OCI-LY3 (cell line): ENCODE data around the gene RAB2B.
A peak's percentile ranks its signal among the peaks of the same experiment; 100 is the strongest.

ENCODE experiments used
- H2AFZ ChIP-seq: fragments of 200-600, 300-600 bp; shearing (Covaris generic); 2 replicates; pipeline ENCODE4 v1.6.0; 2014; ENCODE audit warnings: antibody characterized with exemption, low read depth, low read length
- H3K27ac ChIP-seq: fragments of 200-600, 300-600 bp; sonication (generic); 2 replicates; pipeline ENCODE4 v1.5.1; 2014; ENCODE audit warnings: mild to moderate bottlenecking, low read length, moderate library complexity, mixed read lengths
- H3K27me3 ChIP-seq: fragments of 200-600, 300-600 bp; sonication (generic); 2 replicates; pipeline ENCODE4 v1.6.1; 2014; ENCODE audit warnings: low read depth, low read length, mixed read lengths
- H3K36me3 ChIP-seq: fragments of 200-600, 300-600 bp; sonication (generic); replicated peaks from 2 replicates; pipeline ENCODE3; 2014; ENCODE audit warnings: low read depth, low read length, mixed read lengths
- H3K4me1 ChIP-seq: fragments of 300-600, 200-600 bp; sonication (generic); 2 replicates; pipeline ENCODE4 v1.6.1; 2014; ENCODE audit warnings: low read length, mixed read lengths
- H3K4me2 ChIP-seq: fragments of 200-600, 300-600 bp; sonication (generic); 2 replicates; pipeline ENCODE4 v1.6.1; 2014; ENCODE audit warnings: low read length, mixed read lengths
- H3K4me3 ChIP-seq: fragments of 300-600, 200-600 bp; sonication (generic); 2 replicates; pipeline ENCODE4 v1.5.1; 2014; ENCODE audit warnings: antibody characterized with exemption, mild to moderate bottlenecking, low read length, moderate library complexity
- H3K79me2 ChIP-seq: fragments of 300-600, 200-600 bp; shearing (Covaris generic); 2 replicates; pipeline ENCODE4 v1.6.1; 2014; ENCODE audit warnings: mild to moderate bottlenecking, low read length, mixed read lengths
- H3K9ac ChIP-seq: fragments of 300-600, 200-600 bp; shearing (Covaris generic); 2 replicates; pipeline ENCODE4 v1.6.0; 2014; ENCODE audit warnings: mild to moderate bottlenecking, low read length, moderate library complexity
- H3K9me3 ChIP-seq: fragments of 200-600, 300-600 bp; shearing (Covaris generic); 2 replicates; pipeline ENCODE4 v1.6.1; 2014; ENCODE audit warnings: low read length, mixed read lengths; ENCODE audit not compliant: insufficient read depth
- H4K20me1 ChIP-seq: fragments of 200-600, 300-600 bp; sonication (generic); 2 replicates; pipeline ENCODE4 v1.6.1; 2016; ENCODE audit warnings: low read length, mixed read lengths; ENCODE audit not compliant: insufficient read depth
- CTCF ChIP-seq: fragments of 200-600, 300-600 bp; sonication (generic); IDR thresholded peaks from 2 replicates; pipeline ENCODE4 v1.5.1; 2014; ENCODE audit warnings: antibody characterized with exemption, low read length, low read depth
- EZH2phosphoT487 ChIP-seq: fragments of 200-600 bp; shearing (Covaris generic); IDR thresholded peaks from 2 replicates; pipeline ENCODE4 v1.6.1; 2018; ENCODE audit warnings: antibody characterized with exemption, mixed run types, low read depth

The RAB2B gene

GRCh38 chr14:21476925-21477681 is at the start of gene RAB2B, which contains the start of gene TOX4:
Gene RAB2B (minus strand): TSS chr14:21476959. CDS start chr14:21476872, 87 bp downstream.
Gene TOX4 (plus strand): TSS chr14:21477195. CDS start chr14:21477279, 84 bp downstream.
- H3K79me2 ChIP-seq, result peaks cover 27% of the 10 kb centered on the region
- H3K4me1 ChIP-seq, result peaks cover 12% of the 10 kb centered on the region
- H3K27me3 ChIP-seq, result no peaks in the 10 kb centered on the region
- H2AFZ ChIP-seq, result peak within 1 kb of the TSS; percentile 76
- H3K4me2 ChIP-seq, result peak within 1 kb of the TSS; percentile 79
- peak within 1 kb of the TSS; percentile 92 for H3K4me3 ChIP-seq
- H3K36me3 ChIP-seq, result no peaks in the 10 kb centered on the region
- TF ChIP-seq CTCF (peak; percentile 87), EZH2phosphoT487 (no peak)
- no peaks in the 10 kb centered on the region for H4K20me1 ChIP-seq
- H3K9ac ChIP-seq, result peak within 1 kb of the TSS; percentile 73
- H3K27ac ChIP-seq, result peak within 1 kb of the TSS; percentile 57
- no peaks in the 10 kb centered on the region for H3K9me3 ChIP-seq

GRCh38 chr14:21525962-21526671 is 49.4 kb upstream of the RAB2B start, which contains the start of gene SALL2:
Gene SALL2 (minus strand): TSS chr14:21526346. CDS start chr14:21526127, 219 bp downstream.
- no peaks in the 10 kb centered on the region for H4K20me1 ChIP-seq
- TF ChIP-seq EZH2phosphoT487, result no peak
- TF ChIP-seq CTCF, result no peak
- H3K27ac ChIP-seq, result no peak within 1 kb of the TSS
- H3K27me3 ChIP-seq, result no peaks in the 10 kb centered on the region
- peaks cover 12% of the 10 kb centered on the region for H3K4me1 ChIP-seq
- peak within 1 kb of the TSS; percentile 94 for H3K4me2 ChIP-seq
- no peaks in the 10 kb centered on the region for H3K79me2 ChIP-seq
- H3K4me3 ChIP-seq, result peak within 1 kb of the TSS; percentile 98
- no peaks in the 10 kb centered on the region for H3K9me3 ChIP-seq
- H2AFZ ChIP-seq, result peak within 1 kb of the TSS; percentile 95
- H3K36me3 ChIP-seq, result no peaks in the 10 kb centered on the region
- H3K9ac ChIP-seq, result peak within 1 kb of the TSS; percentile 82

GRCh38 chr14:21525571-21525961 is 48.8 kb upstream of the RAB2B start:
- Histone ChIP-seq H3K4me2 (peak overlapping the region; percentile 94), H3K79me2 (no peaks in the 10 kb centered on the region), H3K27me3 (peaks cover 4% of the 10 kb centered on the region; the same call in 1 of the 2 replicates), H3K9ac (peak overlapping the region; percentile 82), H3K4me1 (peaks cover 12% of the 10 kb centered on the region), H3K27ac (no peak overlapping the region), H3K36me3 (no peaks in the 10 kb centered on the region), H3K4me3 (peak overlapping the region; percentile 98), H3K9me3 (no peaks in the 10 kb centered on the region), H4K20me1 (no peaks in the 10 kb centered on the region), H2AFZ (peak overlapping the region; percentile 95)
- TF ChIP-seq EZH2phosphoT487, result no peak
- no peak for TF ChIP-seq CTCF
